Measurements from ENCODE around the gene PLEKHA1. TPM values are rescaled to one million over a fixed set of nuclear protein-coding genes. Genes with fewer than 3 reads are reported as not detected.

Gene PLEKHA1
- polyA plus RNA-seq, 3 donors, result 5.5 to 14.9 (median 12.3) TPM

DNA sequence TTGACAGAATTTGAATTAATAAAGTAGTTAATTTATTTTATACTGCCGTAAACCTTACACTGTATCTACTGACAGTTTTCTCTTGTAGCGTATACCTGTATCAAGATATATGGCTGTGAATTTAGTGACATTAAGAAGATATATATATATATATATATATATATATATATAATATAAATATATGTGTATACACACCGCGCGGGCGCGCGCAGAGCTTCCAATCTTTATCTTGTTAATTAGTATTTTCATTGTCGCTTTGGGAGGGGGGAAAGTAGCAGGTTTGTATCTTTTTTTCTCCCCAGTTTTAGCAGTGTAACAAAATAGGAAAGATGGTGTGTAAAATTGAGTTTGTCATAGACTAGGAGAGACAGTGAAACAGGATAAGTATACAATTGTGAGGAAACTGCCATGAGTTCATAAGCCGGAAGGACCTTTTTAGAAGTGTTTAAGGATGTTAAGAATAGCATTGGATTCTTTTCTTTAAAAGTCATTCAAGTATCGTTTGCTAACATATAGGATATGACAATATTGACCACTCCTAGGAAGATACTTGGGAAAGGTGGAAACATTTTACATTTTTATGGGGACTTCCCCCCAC, 2.0 kb downstream of the PLEKHA1 start:
- TF ChIP-seq, protein P1, sequence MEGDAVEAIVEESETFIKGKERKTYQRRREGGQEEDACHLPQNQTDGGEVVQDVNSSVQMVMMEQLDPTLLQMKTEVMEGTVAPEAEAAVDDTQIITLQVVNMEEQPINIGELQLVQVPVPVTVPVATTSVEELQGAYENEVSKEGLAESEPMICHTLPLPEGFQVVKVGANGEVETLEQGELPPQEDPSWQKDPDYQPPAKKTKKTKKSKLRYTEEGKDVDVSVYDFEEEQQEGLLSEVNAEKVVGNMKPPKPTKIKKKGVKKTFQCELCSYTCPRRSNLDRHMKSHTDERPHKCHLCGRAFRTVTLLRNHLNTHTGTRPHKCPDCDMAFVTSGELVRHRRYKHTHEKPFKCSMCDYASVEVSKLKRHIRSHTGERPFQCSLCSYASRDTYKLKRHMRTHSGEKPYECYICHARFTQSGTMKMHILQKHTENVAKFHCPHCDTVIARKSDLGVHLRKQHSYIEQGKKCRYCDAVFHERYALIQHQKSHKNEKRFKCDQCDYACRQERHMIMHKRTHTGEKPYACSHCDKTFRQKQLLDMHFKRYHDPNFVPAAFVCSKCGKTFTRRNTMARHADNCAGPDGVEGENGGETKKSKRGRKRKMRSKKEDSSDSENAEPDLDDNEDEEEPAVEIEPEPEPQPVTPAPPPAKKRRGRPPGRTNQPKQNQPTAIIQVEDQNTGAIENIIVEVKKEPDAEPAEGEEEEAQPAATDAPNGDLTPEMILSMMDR (IDR thresholded peaks at IDR 0.05), result no peak
- Mint-ChIP-seq H3K4me1 (peaks cover 17% of the 10 kb centered on the region), H3K36me3 (peaks cover 0 to 17% of the 10 kb centered on the region in 2 donors), H3K9me3 (peaks cover 0 to 9% (median 6%) of the 10 kb centered on the region in 7 donors), H3K27ac (no peak overlapping the region), H3K4me3 (peak overlapping the region in 1 of 2 donors; percentile 95), H3K27me3 (ENCODE audit: low read depth in 3 of 3) (peaks cover 34 to 50% (median 48%) of the 10 kb centered on the region in 3 donors)
- Histone ChIP-seq H3K4me2 (replicated peaks; ENCODE audit: extremely low read depth, low read length, poor library complexity, severe bottlenecking) (no peak overlapping the region), H3K79me2 (ENCODE audit: insufficient read depth, low read length) (no peaks in the 10 kb centered on the region), H3K9ac (ENCODE audit: insufficient read depth, low read length, poor library complexity, severe bottlenecking) (no peak overlapping the region), H4K20me1 (ENCODE audit: insufficient read depth, low read length) (peaks cover 4% of the 10 kb centered on the region), H3K36me3 (replicated peaks in 1 of 2; ENCODE audit: control insufficient read depth in 1 of 2, insufficient read depth in 2 of 2, low read length in 2 of 2) (no peaks in the 10 kb centered on the region), H2AFZ (ENCODE audit: insufficient read depth, low read depth, low read length, poor library complexity, severe bottlenecking) (no peak overlapping the region), H3K9me3 (replicated peaks in 1 of 2; ENCODE audit: control insufficient read depth in 1 of 2, insufficient read depth in 1 of 2, low read length in 2 of 2) (no peaks in the 10 kb centered on the region), H3K27me3 (ENCODE audit: control insufficient read depth in 2 of 2, insufficient read depth in 2 of 2, low read length in 2 of 2) (peaks cover 41 to 57% of the 10 kb centered on the region in 2 donors), H3K4me3 (replicated peaks in 1 of 3; ENCODE audit: low read depth in 2 of 3, low read length in 3 of 3) (no peak overlapping the region), H3K27ac (ENCODE audit: low read depth in 1 of 2, low read length in 2 of 2) (no peak overlapping the region), H3K4me1 (ENCODE audit: control insufficient read depth in 1 of 2, insufficient read depth in 2 of 2, low read length in 2 of 2) (peaks cover 13 to 20% of the 10 kb centered on the region in 2 donors)
- no peak for DNase-seq
- no CpG with 5 or more reads among the region's 11 CpGs for WGBS (ENCODE audit: insufficient coverage)
- intact Hi-C loops (cut with micrococcal nuclease), result no loop called here

DNA sequence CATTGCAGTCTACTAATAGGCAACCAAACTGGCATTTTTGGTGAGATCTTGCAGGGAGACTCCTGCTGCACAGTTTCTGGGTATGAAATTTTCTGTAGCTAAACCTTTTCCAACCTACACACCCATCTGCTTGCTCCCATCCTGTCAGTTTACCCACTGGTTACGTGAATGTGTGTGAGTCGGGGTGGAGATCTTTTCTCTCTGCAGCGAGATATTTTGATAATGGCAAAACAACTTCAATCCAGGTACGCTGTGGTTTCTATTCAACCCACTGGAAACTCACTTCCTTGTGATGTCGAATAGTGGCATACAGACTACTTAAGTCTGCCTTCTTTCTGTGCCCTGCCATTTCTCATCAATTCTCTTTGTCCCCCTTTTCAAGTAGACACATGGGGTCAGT, 4.5 kb downstream of the PLEKHA1 start:
- no peak for DNase-seq
- H3K27ac Mint-ChIP-seq, result no peak overlapping the region
- peaks cover 24 to 32% of the 10 kb centered on the region in 2 donors for H3K27me3 ChIP-seq (ENCODE audit: control insufficient read depth in 2 of 2, insufficient read depth in 2 of 2, low read length in 2 of 2)
- no peak overlapping the region for H3K4me2 ChIP-seq (replicated peaks; ENCODE audit: extremely low read depth, low read length, poor library complexity, severe bottlenecking)
- H2AFZ ChIP-seq (ENCODE audit: insufficient read depth, low read depth, low read length, poor library complexity, severe bottlenecking), result no peak overlapping the region
- H3K27ac ChIP-seq (ENCODE audit: low read depth in 1 of 2, low read length in 2 of 2), result no peak overlapping the region
- no peaks in the 10 kb centered on the region for H3K79me2 ChIP-seq (ENCODE audit: insufficient read depth, low read length)
- H3K4me1 ChIP-seq (ENCODE audit: control insufficient read depth in 1 of 2, insufficient read depth in 2 of 2, low read length in 2 of 2), result peaks cover 9 to 16% of the 10 kb centered on the region in 2 donors
- H3K36me3 ChIP-seq (replicated peaks in 1 of 2; ENCODE audit: control insufficient read depth in 1 of 2, insufficient read depth in 2 of 2, low read length in 2 of 2), result no peaks in the 10 kb centered on the region
- peaks cover 4% of the 10 kb centered on the region for H4K20me1 ChIP-seq (ENCODE audit: insufficient read depth, low read length)
- H3K4me3 ChIP-seq (replicated peaks in 1 of 3; ENCODE audit: low read depth in 2 of 3, low read length in 3 of 3), result no peak overlapping the region
- H3K36me3 Mint-ChIP-seq, result peaks cover 0 to 17% of the 10 kb centered on the region in 2 donors
- H3K9ac ChIP-seq (ENCODE audit: insufficient read depth, low read length, poor library complexity, severe bottlenecking), result no peak overlapping the region
- no peaks in the 10 kb centered on the region for H3K9me3 ChIP-seq (replicated peaks in 1 of 2; ENCODE audit: control insufficient read depth in 1 of 2, insufficient read depth in 1 of 2, low read length in 2 of 2)
- no peak overlapping the region for H3K4me3 Mint-ChIP-seq
- no CpG with 5 or more reads among the region's 5 CpGs for WGBS (ENCODE audit: insufficient coverage)
- TF ChIP-seq, protein P1 (IDR thresholded peaks at IDR 0.05), result no peak
- H3K27me3 Mint-ChIP-seq (ENCODE audit: low read depth in 3 of 3), result peaks cover 14 to 25% (median 24%) of the 10 kb centered on the region in 3 donors
- H3K4me1 Mint-ChIP-seq, result peaks cover 11% of the 10 kb centered on the region
- intact Hi-C loops (cut with micrococcal nuclease), result no loop called here
- peaks cover 3 to 10% (median 6%) of the 10 kb centered on the region in 7 donors for H3K9me3 Mint-ChIP-seq
